ENCODE data around the gene COQ10B.

COQ10B gene

GRCh38 chr2:197496695-197497094, 43.3 kb downstream of the COQ10B start:
- peak overlapping the region; percentile 99 for H3K27ac ChIP-seq
- no peak for TF ChIP-seq ZFX (IDR thresholded peaks at IDR 0.05; ENCODE audit: borderline replicate concordance)
- TF ChIP-seq CTCF (IDR thresholded peaks at IDR 0.05) = no peak

- H3K27ac ChIP-seq = peak overlapping the region; percentile 99
Measured at GRCh38 chr2:197497326-197497725, 44.0 kb downstream of the COQ10B start.

DNA sequence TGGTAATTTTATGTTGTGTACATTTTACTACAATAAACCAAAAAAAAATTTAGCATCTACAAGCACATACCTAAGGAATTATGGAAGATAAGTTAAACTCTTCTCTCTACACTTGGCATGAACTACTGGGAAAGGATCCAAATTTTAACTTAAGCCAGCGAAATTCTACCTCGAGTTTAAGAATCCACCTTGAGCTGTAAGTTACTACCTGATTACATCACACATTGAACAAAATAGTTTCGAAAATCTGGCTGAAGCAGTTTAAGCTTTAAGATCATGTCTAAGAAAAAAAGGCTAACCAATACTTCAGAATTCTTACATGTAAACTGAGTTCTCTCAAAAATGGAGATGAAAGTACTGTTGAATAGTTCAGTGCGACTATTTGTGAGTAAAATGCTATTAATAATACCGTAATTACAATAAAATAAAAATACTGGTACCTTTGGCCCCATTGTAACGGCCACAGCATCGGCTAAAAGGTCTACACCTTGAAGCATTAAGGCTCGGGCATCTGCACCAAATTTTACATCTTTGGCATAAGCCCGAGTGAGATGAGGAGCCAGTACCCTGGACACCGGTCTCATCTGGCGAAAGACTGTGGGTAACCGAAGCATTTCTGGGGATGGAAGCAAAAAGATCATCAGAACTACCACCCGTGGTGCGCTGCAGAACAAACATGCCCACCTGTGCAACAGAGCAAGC, 45.0 kb downstream of the COQ10B start:
- H3K27ac ChIP-seq = peak overlapping the region; percentile 99
- TF ChIP-seq CTCF (IDR thresholded peaks at IDR 0.05) (no peak), ZFX (IDR thresholded peaks at IDR 0.05; ENCODE audit: borderline replicate concordance) (no peak)

More at GRCh38 chr2:197497326-197497725, 44.0 kb downstream of the COQ10B start:
- no peak for TF ChIP-seq CTCF (IDR thresholded peaks at IDR 0.05)
- TF ChIP-seq ZFX (IDR thresholded peaks at IDR 0.05; ENCODE audit: borderline replicate concordance) = no peak

DNA sequence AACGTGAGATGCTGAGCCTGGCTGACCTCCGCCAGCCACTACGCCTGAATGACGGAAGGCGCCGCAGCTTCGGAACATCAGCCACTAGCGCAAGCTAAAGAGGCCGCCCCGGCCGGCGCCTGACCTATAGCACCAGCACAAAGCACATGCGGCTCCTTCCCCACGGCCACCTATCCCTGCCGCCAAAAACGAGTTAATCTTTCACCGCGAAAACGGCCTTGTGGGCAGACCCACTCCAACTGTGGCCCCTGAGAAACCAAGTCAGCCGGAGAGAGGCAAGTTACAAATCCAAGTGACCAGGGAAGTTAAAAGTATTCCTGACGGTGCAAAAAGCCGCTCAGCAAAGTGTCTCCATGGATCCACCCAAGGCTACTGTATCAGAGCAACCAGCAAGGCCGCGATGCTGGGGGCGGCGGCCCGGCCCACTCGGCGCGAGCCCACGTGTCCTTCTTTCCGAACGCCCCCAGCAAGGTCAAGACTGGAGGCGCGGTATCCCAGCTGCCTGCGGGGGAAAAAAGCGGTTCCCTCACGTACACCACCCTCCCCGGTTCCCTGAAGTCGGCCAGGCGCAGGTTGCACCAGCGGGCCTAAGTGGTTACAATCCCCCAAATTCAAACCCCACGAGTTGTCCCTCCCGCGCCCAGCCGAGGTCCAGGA, 45.7 kb downstream of the COQ10B start:
- peak overlapping the region; percentile 99 for H3K27ac ChIP-seq
- TF ChIP-seq CTCF (IDR thresholded peaks at IDR 0.05) (no peak), ZFX (IDR thresholded peaks at IDR 0.05; ENCODE audit: borderline replicate concordance) (no peak)

GRCh38 chr2:197499594-197500502, 46.5 kb downstream of the COQ10B start, which contains the start of the genes HSPD1 and HSPE1:
Gene HSPD1, minus strand, starts transcription at chr2:197499840. Its CDS starts 992 bp downstream, at chr2:197498848.
Gene HSPE1, plus strand, starts transcription at chr2:197500379. Its CDS starts 58 bp downstream, at chr2:197500437.
- peak within 1 kb of the TSS; percentile 99 for H3K27ac ChIP-seq
- TF ChIP-seq ZFX (IDR thresholded peaks at IDR 0.05; ENCODE audit: borderline replicate concordance) (no peak), CTCF (IDR thresholded peaks at IDR 0.05) (no peak)

DNA sequence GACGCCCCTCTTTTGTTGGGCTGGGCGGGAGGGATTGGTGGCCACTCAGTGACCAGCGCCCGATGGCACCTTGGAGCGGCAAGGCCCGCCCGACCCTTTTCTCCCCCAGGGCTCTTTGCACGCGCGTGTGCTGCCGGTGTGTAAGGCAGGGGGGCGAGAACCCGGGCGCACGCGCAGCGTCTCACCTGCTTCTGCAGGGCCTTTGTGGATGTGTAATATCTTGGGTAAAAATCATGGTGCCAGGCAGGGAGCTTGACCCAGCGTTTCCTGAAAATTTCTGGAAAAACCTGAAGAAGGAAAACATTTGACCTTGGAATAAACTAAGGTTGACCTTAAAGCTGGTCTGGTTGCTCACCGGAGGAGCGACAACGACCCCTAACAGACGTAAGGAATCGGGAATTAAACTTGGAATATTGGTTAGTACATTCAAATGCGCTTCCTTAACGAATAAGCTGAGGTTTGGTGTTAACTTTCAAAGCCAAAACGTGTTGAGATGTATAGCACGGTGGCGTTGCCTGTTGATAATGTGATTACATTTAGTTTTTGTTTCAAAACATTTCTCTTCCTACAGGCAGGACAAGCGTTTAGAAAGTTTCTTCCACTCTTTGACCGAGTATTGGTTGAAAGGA, 47.3 kb downstream of the COQ10B start:
- peak overlapping the region; percentile 99 for H3K27ac ChIP-seq
- TF ChIP-seq ZFX (IDR thresholded peaks at IDR 0.05; ENCODE audit: borderline replicate concordance) (no peak), CTCF (IDR thresholded peaks at IDR 0.05) (no peak)
